Activated CD4-positive, alpha-beta T cell treated with anti-CD3 and anti-CD28 coated beads, Interleukin-2, amount 50 U/mL, for 24 hours (primary cell): Measurements from ENCODE around the gene LIPH.
"Not testable (repeated sequence)": the region's sequence is repeated elsewhere in the genome, so short reads cannot be mapped to it uniquely, and the experiment has no call there.

Source experiments
- DNase-seq, 2 donors: peaks; one replicate each; pipeline ENCODE4 v3.0.0-alpha.2; 2020; ENCODE audit warnings: low read depth in 1 of 2, low spot score in 1 of 2

Gene LIPH

DNA sequence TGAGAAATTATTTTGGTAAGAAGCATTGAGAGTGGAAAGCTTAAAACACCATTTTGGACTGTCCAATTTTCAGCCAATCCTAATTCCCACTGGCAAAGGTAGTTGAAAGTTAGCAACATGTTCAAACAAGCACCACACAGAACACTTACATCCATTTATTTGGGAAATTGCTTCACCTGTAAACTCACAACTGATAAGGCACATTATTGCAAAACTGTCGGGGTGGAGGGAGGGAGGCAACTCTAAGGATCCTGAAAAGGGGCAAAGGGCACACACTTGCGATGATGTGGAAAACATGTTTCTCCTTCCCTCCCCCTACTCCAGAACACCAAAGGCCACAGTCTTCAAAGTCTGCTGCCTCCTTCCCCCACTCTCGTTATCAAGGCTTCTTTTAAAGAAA lies 62.9 kb downstream of the LIPH start:
- DNase-seq: no peak

GRCh38 chr3:185488465-185488864 lies 63.9 kb downstream of the LIPH start:
- DNase-seq: no peak

DNA sequence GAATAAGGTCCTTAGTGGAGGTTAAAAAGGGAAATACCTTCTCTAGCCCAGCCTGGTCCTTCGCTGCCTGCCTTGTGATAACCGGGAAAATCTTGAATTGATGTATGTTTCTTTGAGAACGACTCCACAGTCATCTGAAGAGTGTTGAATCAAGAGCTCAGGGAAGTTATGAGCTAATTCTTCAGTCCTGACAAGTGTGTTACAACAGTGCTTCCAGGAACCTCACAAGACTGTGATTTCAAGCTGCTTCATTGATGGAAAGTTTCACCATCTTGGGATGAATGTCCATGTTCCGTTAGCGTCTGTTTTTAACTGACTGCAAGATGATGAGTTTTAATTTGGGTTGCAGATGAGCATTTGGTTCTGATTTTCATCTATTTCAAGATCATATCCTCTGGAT lies 66.0 kb downstream of the LIPH start:
- no peak for DNase-seq

- no peak for DNase-seq
These were observed 68.1 kb downstream of the LIPH start for GRCh38 chr3:185484296-185484695.

DNA sequence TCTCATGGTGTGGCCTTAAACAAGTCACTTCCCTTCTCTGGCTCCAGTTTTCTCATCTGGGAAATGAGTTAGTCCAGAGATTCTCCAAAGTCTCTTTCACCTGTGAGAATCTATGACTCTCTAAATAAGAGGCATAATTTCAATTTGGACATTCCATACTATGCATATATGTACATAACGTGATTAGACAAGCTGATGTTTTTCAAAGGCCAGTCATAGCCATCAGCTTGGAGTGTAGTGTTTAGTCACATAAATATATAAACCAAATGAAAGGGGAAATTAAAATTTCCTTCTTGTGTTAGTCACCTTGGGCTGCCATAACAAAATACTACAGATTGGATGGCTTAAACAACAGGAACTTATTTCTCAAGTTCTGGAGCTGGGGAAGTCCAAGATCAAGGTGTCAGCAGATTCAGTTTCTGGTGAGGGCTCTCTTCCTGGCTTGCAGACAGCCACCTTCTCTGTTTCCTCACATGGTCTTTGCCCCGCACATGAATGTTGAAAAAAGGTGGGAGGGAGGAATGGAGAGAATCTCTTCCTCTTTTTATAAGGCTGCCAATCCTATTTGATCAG lies 72.9 kb downstream of the LIPH start:
- DNase-seq: no peak

DNA sequence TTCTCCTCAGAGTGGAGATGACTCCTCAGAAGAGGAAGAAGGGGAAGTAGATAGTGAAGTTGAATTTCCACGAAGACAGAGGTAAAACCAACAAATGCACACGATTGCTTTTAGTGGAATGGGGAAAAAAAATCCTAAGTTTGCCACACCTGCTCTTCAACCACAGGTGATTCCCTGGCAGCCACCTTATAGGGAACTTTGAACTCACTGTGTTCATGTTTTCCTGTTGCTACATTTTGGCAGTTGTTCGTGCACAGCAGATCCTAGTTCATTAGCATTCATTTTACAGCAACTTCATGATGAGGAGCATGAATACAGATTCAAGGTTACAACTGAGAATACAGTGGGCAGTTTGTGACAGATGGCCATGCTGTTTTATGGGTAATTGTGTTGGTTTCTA lies 75.1 kb downstream of the LIPH start:
- no peak for DNase-seq

DNA sequence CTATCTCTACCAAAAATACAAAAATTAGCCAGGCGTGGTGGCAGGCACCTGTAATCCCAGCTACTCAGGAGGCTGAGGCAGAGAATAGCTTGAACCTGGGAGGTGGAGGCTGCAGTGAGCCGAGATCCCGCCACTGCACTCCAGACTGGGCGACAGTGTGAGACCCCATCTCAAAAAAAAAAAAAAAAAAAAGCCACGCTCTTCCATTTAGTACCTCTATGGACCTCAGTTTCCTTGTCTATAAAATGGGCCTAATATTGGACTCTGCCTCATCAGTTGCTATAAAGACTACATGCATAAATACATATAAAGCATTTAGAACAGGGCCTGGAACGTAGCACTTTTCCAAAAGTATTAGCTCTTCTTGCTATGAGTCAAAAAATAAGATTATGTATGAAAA lies 77.5 kb downstream of the LIPH start:
- DNase-seq: not testable (repeated sequence)

DNA sequence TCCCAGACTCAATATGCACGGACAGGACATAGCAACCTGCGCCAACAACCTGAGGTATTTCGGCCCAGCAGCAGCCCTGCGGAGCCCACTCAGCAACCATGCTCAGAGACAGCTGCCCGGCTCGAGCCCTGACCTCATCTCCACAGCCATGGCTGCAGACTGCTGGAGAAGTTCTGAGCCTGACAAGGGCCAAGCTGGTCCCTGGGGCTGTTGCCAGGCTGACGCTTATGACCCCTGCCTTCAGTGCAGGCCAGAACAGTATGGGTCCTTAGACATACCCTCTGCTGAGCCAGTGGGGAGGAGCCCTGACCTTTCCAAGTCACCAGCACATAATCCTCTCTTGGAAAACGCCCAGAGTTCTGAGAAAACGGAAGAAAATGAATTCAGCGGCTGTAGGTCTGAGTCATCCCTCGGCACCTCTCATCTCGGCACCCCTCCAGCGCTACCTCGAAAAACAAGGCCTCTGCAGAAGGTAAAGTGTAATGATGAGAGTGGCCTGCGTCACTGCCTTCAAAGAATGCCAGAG lies 79.0 kb downstream of the LIPH start:
- no peak for DNase-seq

- no peak for DNase-seq
These were observed 82.1 kb downstream of the LIPH start for GRCh38 chr3:185470323-185470722.

DNA sequence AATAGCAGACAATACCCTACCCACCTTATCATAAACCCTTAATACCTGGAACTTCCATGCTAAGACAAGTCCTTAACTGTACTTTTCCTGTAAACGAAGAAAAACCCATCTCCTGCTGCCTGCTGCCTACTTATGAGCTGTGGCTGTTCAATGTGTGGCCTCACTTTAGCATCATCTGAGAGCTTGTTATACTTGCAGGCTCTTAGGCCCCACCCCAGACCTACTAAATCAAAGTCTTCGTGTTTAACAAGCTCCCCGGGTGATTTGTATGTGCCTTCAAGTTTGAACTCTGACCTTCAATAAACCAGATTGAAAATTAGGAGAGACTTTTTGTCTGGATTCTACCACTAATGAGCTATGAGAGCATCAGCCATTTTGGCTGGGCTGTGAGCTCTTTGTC lies 82.8 kb downstream of the LIPH start:
- no peak for DNase-seq

DNA sequence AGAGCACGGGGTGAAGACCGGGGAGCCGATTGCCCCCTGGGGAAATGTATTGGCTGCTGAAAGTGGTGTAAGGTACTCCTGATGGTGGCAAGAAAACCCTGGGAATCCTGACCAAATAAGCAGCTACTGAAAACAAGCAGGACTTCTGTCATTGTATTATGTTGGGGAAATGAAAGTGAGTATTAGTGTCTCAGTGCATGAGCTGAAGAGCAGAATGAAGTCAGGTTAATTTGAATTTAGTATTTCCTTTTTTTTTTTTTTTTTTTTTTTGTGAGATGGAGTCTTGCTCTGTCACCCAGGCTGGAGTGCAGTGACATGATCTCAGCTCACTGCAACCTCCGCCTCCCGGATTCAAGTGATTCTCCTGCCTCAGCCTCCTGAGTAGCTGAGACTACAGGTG lies 86.3 kb downstream of the LIPH start:
- DNase-seq: not testable (repeated sequence)

DNA sequence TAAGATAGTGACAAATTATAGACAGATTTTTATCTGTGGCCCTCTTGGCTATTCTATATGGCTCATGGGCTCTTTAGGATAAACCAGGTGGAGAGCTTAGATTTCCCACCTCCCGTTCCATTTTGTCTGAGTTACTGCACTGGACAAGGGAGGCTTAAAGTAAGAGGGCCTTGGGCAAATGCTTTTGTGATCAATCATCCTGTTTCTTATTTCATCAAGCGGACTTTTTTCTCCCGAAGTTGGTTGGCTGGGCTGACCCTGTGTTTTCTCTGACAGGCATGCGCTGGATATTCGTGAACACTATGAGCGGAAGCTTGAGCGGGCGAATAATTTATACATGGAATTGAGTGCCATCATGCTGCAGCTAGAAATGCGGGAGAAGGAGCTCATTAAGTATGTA lies 86.9 kb downstream of the LIPH start:
- DNase-seq: no peak

- DNase-seq: no peak
These were observed 91.6 kb downstream of the LIPH start for GRCh38 chr3:185460719-185461350.

DNA sequence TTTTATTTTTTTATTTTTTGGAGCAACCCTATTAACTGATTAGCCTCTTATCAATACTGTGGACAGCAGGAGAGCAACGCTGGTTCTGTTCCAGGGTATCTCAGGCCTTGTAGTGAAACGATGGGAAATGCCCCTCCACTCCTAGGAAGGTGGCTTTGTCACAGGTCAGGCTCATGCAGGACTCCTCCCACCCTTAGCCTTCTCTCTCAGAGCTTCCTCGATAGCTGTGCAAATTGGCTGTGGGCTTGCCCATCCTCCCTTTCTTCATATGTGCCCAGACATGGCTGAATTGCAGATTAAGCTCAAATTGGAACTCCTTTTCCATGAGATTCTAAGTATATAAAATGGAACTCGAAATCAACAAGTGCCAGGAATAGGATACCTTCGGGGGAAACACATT lies 92.1 kb downstream of the LIPH start:
- DNase-seq: no peak

GRCh38 chr3:185457376-185457775 lies 95.0 kb downstream of the LIPH start:
- no peak for DNase-seq
